Measurements from ENCODE around the gene TLE3.

GRCh38 chr15:70013656-70014313 is 83.9 kb downstream of the TLE3 start:
- TF ChIP-seq POLR2A (IDR thresholded peaks at IDR 0.05) (no peak), POLR2AphosphoS5 (IDR thresholded peaks at IDR 0.05) (no peak)
- TF ChIP-seq, protein P1, sequence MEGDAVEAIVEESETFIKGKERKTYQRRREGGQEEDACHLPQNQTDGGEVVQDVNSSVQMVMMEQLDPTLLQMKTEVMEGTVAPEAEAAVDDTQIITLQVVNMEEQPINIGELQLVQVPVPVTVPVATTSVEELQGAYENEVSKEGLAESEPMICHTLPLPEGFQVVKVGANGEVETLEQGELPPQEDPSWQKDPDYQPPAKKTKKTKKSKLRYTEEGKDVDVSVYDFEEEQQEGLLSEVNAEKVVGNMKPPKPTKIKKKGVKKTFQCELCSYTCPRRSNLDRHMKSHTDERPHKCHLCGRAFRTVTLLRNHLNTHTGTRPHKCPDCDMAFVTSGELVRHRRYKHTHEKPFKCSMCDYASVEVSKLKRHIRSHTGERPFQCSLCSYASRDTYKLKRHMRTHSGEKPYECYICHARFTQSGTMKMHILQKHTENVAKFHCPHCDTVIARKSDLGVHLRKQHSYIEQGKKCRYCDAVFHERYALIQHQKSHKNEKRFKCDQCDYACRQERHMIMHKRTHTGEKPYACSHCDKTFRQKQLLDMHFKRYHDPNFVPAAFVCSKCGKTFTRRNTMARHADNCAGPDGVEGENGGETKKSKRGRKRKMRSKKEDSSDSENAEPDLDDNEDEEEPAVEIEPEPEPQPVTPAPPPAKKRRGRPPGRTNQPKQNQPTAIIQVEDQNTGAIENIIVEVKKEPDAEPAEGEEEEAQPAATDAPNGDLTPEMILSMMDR (IDR thresholded peaks at IDR 0.05): no peak

All from prostate gland (tissue), 2 donors.